Mesodermal cell (in vitro differentiated cells): ENCODE results near the gene PNLIPRP2.

ENCODE experiments used
- H3K27ac ChIP-seq: 2 replicates; pipeline ENCODE4 v1.7.0; 2013; ENCODE audit warnings: mild to moderate bottlenecking, low read depth, low read length, moderate library complexity; ENCODE audit not compliant: severe bottlenecking
- H3K36me3 ChIP-seq: 2 replicates; pipeline ENCODE4 v1.7.1; 2013; ENCODE audit warnings: mild to moderate bottlenecking, low read length, moderate library complexity; ENCODE audit not compliant: control insufficient read depth, insufficient read depth
- H3K4me1 ChIP-seq: one replicate; pipeline ENCODE4 v1.7.1; 2013; ENCODE audit warnings: mild to moderate bottlenecking, low read length; ENCODE audit not compliant: insufficient read depth, control insufficient read depth, poor library complexity, severe bottlenecking
- H3K4me3 ChIP-seq: 2 replicates; pipeline ENCODE4 v1.7.0; 2013; ENCODE audit warnings: low read length, control low read depth, mild to moderate bottlenecking; ENCODE audit not compliant: insufficient read depth, poor library complexity, severe bottlenecking; ENCODE audit errors: extremely low read depth
- H3K9me3 ChIP-seq: 2 replicates; pipeline ENCODE4 v1.7.1; 2013; ENCODE audit warnings: mild to moderate bottlenecking, low read length, moderate library complexity; ENCODE audit not compliant: control insufficient read depth
- WGBS, 2 experiments: methylation state at CpG; one replicate each; pipeline ENCODE4 v1.1.5; 2013; ENCODE audit warnings: missing lambda C conversion rate in 2 of 2; ENCODE audit not compliant: insufficient coverage in 2 of 2; 5-methylcytosine and 5-hydroxymethylcytosine counted together

Gene PNLIPRP2

GRCh38 chr10:116656044-116656443 lies 35.3 kb downstream of the PNLIPRP2 start:
- WGBS, 2 experiments: 95% methylated on average over 2 of the region's 4 CpGs; no CpG with 5 or more reads in 1 of the 2 experiments

DNA sequence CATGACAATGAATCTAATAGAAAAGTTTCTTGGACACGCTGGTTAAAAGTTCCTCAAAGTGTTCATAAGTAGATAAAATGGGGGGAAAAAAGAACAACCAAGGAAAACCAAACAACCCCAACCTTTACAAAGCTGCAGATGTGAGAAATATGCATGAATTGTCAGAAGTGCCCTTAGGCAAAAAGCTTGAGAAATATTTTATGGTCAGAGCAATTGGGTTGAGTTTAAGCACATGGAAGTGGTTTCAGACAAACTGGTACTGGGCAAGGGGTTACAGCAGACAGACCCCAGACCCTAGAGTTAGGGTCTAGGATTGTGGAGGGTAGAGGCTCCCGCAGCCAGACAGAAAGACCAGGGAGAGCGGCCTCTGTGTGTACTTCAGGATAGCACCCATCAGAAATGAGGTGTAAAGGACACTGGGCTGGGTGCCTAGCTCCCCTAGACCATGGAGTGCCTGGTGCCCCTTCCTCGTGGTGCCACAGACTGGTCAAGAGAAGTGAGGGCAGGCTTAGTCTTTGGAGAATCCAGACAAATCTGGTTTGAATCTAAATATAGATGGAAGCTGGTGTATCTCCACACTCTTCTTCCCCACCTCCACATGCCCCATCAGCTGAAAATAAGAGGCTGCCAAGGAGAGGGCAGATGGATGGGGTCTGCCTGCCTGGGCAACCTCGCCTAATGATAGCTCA lies 37.3 kb downstream of the PNLIPRP2 start:
- 92 to 100% methylated on average over 2 of the region's 5 CpGs for WGBS, 2 experiments
- H3K9me3 ChIP-seq: no peaks in the 10 kb centered on the region
- H3K27ac ChIP-seq: no peak overlapping the region
- no peak overlapping the region for H3K4me3 ChIP-seq
- H3K36me3 ChIP-seq: no peaks in the 10 kb centered on the region
- no peaks in the 10 kb centered on the region for H3K4me1 ChIP-seq

More at GRCh38 chr10:116656044-116656443, 35.3 kb downstream of the PNLIPRP2 start:
- Histone ChIP-seq H3K4me3 (no peak overlapping the region), H3K4me1 (no peaks in the 10 kb centered on the region), H3K27ac (no peak overlapping the region), H3K36me3 (no peaks in the 10 kb centered on the region), H3K9me3 (no peaks in the 10 kb centered on the region)

GRCh38 chr10:116659049-116659670 lies 38.4 kb downstream of the PNLIPRP2 start:
- no peak overlapping the region for H3K4me3 ChIP-seq
- H3K9me3 ChIP-seq: no peaks in the 10 kb centered on the region
- no peaks in the 10 kb centered on the region for H3K36me3 ChIP-seq
- H3K4me1 ChIP-seq: no peaks in the 10 kb centered on the region
- no peak overlapping the region for H3K27ac ChIP-seq
- 85 to 89% methylated on average over 5 to 6 of the region's 10 CpGs for WGBS, 2 experiments

- no peaks in the 10 kb centered on the region for H3K4me1 ChIP-seq
- 68 to 74% methylated on average over 5 of the region's 5 CpGs for WGBS, 2 experiments
Measured at GRCh38 chr10:116660860-116661259, 40.1 kb downstream of the PNLIPRP2 start.

DNA sequence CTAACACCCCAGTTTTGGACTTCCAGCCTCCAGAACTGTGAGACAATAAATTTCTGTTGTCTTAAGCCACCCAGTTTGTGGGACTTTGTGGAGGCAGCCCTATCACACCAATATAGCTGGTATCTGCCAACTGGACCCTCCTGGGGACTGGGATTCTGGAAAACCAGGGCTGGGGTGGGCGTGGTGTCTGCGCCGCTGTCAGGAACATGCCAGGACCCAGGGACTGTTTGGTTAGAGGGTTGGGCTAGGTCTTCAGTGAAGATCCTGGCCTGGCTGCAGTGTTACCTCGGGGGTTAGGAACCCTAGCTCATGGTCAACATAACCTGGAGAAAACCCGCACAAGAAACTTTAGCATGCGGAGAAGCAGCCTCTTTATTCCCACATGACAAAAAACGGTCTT lies 42.6 kb downstream of the PNLIPRP2 start:
- Histone ChIP-seq H3K4me1 (no peaks in the 10 kb centered on the region), H3K36me3 (no peaks in the 10 kb centered on the region), H3K9me3 (no peaks in the 10 kb centered on the region), H3K27ac (no peak overlapping the region), H3K4me3 (no peak overlapping the region)
- WGBS, 2 experiments: 94 to 97% methylated on average over 7 of the region's 7 CpGs

More at GRCh38 chr10:116660860-116661259, 40.1 kb downstream of the PNLIPRP2 start:
- no peak overlapping the region for H3K4me3 ChIP-seq
- H3K9me3 ChIP-seq: no peaks in the 10 kb centered on the region
- H3K27ac ChIP-seq: no peak overlapping the region
- no peaks in the 10 kb centered on the region for H3K36me3 ChIP-seq

DNA sequence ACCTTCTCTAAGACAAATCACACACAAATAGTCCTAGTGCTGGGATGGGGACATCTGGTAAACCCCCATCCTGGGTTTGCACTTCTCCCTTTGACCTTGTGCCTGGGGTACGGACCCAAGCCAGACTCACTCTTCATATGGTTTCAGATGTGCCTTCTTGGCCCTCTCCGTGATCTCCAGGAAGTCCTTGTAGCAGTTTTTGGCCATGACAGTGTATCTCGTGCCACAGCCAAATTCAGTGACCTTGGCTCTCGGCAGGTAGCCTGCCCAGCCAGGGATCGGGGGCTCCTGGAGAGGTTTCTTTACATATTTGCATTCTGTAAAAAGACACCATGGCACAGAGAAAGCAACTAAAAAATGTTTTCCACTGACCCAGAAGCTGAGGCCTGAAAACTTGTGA lies 43.9 kb downstream of the PNLIPRP2 start:
- WGBS, 2 experiments: 88 to 89% methylated on average over 5 of the region's 5 CpGs
- Histone ChIP-seq H3K36me3 (no peaks in the 10 kb centered on the region), H3K4me1 (no peaks in the 10 kb centered on the region), H3K9me3 (no peaks in the 10 kb centered on the region), H3K4me3 (no peak overlapping the region), H3K27ac (no peak overlapping the region)

- Histone ChIP-seq H3K9me3 (no peaks in the 10 kb centered on the region), H3K4me1 (no peaks in the 10 kb centered on the region), H3K36me3 (no peaks in the 10 kb centered on the region), H3K4me3 (no peak overlapping the region), H3K27ac (peak overlapping the region; percentile 6)
- 80 to 82% methylated on average over 11 to 12 of the region's 13 CpGs for WGBS, 2 experiments
Measured at GRCh38 chr10:116665541-116666125, 44.9 kb downstream of the PNLIPRP2 start.

DNA sequence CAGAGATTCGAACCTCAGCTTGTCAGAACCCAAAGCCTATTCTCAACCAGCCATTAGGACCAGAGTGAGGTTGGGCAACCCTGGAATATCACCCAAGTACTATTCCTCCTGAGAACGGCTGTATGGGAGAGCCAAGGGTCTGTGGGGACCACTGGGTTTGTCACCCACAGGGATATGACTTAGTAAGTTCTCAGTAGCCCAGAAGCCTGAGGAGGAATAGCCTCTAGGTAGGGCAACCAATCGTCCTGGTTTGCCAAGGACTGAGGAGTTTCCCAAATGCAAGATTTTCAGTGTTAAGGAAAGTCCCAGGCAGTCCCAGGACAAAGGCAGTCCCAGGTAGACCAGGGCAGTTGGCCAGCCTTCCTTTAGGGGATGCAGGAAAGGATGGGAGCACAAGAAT lies 46.7 kb downstream of the PNLIPRP2 start:
- Histone ChIP-seq H3K9me3 (no peaks in the 10 kb centered on the region), H3K4me1 (no peaks in the 10 kb centered on the region), H3K27ac (no peak overlapping the region), H3K36me3 (no peaks in the 10 kb centered on the region), H3K4me3 (no peak overlapping the region)
- 100% methylated on average over 2 of the region's 3 CpGs for WGBS, 2 experiments

- H3K36me3 ChIP-seq: no peaks in the 10 kb centered on the region
- no peak overlapping the region for H3K27ac ChIP-seq
- WGBS, 2 experiments: 86 to 96% methylated on average over 6 to 9 of the region's 9 CpGs
- H3K4me3 ChIP-seq: no peak overlapping the region
- H3K4me1 ChIP-seq: no peaks in the 10 kb centered on the region
- H3K9me3 ChIP-seq: no peaks in the 10 kb centered on the region
Measured at GRCh38 chr10:116668018-116668417, 47.3 kb downstream of the PNLIPRP2 start.

DNA sequence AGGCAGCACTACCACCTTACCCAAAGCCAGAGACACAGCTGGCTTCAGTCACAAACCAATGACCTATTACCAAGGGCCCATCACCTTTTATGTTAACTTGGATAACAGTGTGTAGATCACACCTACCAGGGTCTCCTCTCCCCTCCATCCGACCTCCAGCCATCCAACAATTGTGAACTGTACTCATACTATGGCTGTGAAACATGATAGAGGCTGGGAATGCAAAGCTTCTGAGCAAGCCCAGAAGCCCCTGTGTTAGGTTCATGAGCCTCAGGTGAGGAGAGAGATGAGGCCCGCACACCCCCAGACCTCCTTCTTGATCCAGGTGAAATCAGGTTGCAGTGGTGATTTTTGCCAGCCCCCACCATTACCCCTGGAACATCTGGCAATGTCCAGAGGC lies 47.7 kb downstream of the PNLIPRP2 start:
- H3K4me1 ChIP-seq: no peaks in the 10 kb centered on the region
- no peaks in the 10 kb centered on the region for H3K9me3 ChIP-seq
- no peak overlapping the region for H3K4me3 ChIP-seq
- WGBS, 2 experiments: 100% methylated on average over 1 of the region's 2 CpGs
- no peaks in the 10 kb centered on the region for H3K36me3 ChIP-seq
- no peak overlapping the region for H3K27ac ChIP-seq

- 94% methylated on average over 4 to 5 of the region's 5 CpGs for WGBS, 2 experiments
- H3K4me3 ChIP-seq: no peak overlapping the region
- no peaks in the 10 kb centered on the region for H3K9me3 ChIP-seq
- no peaks in the 10 kb centered on the region for H3K36me3 ChIP-seq
- no peaks in the 10 kb centered on the region for H3K4me1 ChIP-seq
- H3K27ac ChIP-seq: no peak overlapping the region
Measured at GRCh38 chr10:116669080-116669479, 48.3 kb downstream of the PNLIPRP2 start.
